ENCODE measurements around the gene DPF3.

DPF3 gene

GRCh38 chr14:72686101-72686500 is 207.8 kb downstream of the DPF3 start:
- Histone ChIP-seq H3K4me1 (ENCODE audit: control insufficient read depth, insufficient read depth, low read length) (0 out of 2 replicates have a peak, but pooled peaks cover 1% of the 10 kb centered on the region), H3K9me3 (ENCODE audit: control insufficient read depth, insufficient read depth, low read length) (no peaks in the 10 kb centered on the region), H3K36me3 (ENCODE audit: control insufficient read depth, insufficient read depth, low read length) (no peaks in the 10 kb centered on the region), H3K27me3 (ENCODE audit: control insufficient read depth, insufficient read depth, low read length) (no peaks in the 10 kb centered on the region), H3K27ac (ENCODE audit: low read length) (no peak overlapping the region), H3K4me3 (ENCODE audit: low read length) (no peak overlapping the region; the same call in 1 of the 2 replicates)
- no CpG with 5 or more reads among the region's 1 CpG for WGBS (ENCODE audit: insufficient coverage, insufficient read length)
- DNase-seq (ENCODE audit: low read depth, low spot score), result no peak

GRCh38 chr14:72685456-72685855 is 208.4 kb downstream of the DPF3 start:
- H3K4me3 ChIP-seq (ENCODE audit: low read length), result no peak overlapping the region
- no peaks in the 10 kb centered on the region for H3K27me3 ChIP-seq (ENCODE audit: control insufficient read depth, insufficient read depth, low read length)
- DNase-seq (ENCODE audit: low read depth, low spot score), result no peak
- no peak overlapping the region for H3K27ac ChIP-seq (ENCODE audit: low read length)
- H3K36me3 ChIP-seq (ENCODE audit: control insufficient read depth, insufficient read depth, low read length), result no peaks in the 10 kb centered on the region
- H3K4me1 ChIP-seq (ENCODE audit: control insufficient read depth, insufficient read depth, low read length), result 0 out of 2 replicates have a peak, but pooled peaks cover 1% of the 10 kb centered on the region
- WGBS (ENCODE audit: insufficient coverage, insufficient read length), result no CpG with 5 or more reads among the region's 3 CpGs
- H3K9me3 ChIP-seq (ENCODE audit: control insufficient read depth, insufficient read depth, low read length), result no peaks in the 10 kb centered on the region

GRCh38 chr14:72683787-72684186 is 210.1 kb downstream of the DPF3 start:
- no CpG with 5 or more reads among the region's 4 CpGs for WGBS (ENCODE audit: insufficient coverage, insufficient read length)
- Histone ChIP-seq H3K4me3 (ENCODE audit: low read length) (no peak overlapping the region), H3K27me3 (ENCODE audit: control insufficient read depth, insufficient read depth, low read length) (no peaks in the 10 kb centered on the region), H3K27ac (ENCODE audit: low read length) (no peak overlapping the region), H3K4me1 (ENCODE audit: control insufficient read depth, insufficient read depth, low read length) (peaks cover 1% of the 10 kb centered on the region; the same call in 1 of the 2 replicates), H3K9me3 (ENCODE audit: control insufficient read depth, insufficient read depth, low read length) (no peaks in the 10 kb centered on the region), H3K36me3 (ENCODE audit: control insufficient read depth, insufficient read depth, low read length) (no peaks in the 10 kb centered on the region)
- no peak for DNase-seq (ENCODE audit: low read depth, low spot score)

GRCh38 chr14:72682188-72682587 is 211.7 kb downstream of the DPF3 start:
- no peak for DNase-seq (ENCODE audit: low read depth, low spot score)
- no CpG with 5 or more reads among the region's 5 CpGs for WGBS (ENCODE audit: insufficient coverage, insufficient read length)

GRCh38 chr14:72680853-72681640 is 212.9 kb downstream of the DPF3 start:
- no peak for DNase-seq (ENCODE audit: low read depth, low spot score)
- H3K27ac ChIP-seq (ENCODE audit: low read length), result no peak overlapping the region
- H3K36me3 ChIP-seq (ENCODE audit: control insufficient read depth, insufficient read depth, low read length), result no peaks in the 10 kb centered on the region
- H3K9me3 ChIP-seq (ENCODE audit: control insufficient read depth, insufficient read depth, low read length), result no peaks in the 10 kb centered on the region
- H3K4me3 ChIP-seq (ENCODE audit: low read length), result no peak overlapping the region
- no peaks in the 10 kb centered on the region for H3K27me3 ChIP-seq (ENCODE audit: control insufficient read depth, insufficient read depth, low read length)
- WGBS (ENCODE audit: insufficient coverage, insufficient read length), result no CpG with 5 or more reads among the region's 7 CpGs
- H3K4me1 ChIP-seq (ENCODE audit: control insufficient read depth, insufficient read depth, low read length), result peaks cover 1% of the 10 kb centered on the region; the same call in 1 of the 2 replicates

More at GRCh38 chr14:72682188-72682587, 211.7 kb downstream of the DPF3 start:
- Histone ChIP-seq H3K27ac (ENCODE audit: low read length) (no peak overlapping the region), H3K36me3 (ENCODE audit: control insufficient read depth, insufficient read depth, low read length) (no peaks in the 10 kb centered on the region), H3K4me1 (ENCODE audit: control insufficient read depth, insufficient read depth, low read length) (peaks cover 1% of the 10 kb centered on the region; the same call in 1 of the 2 replicates), H3K4me3 (ENCODE audit: low read length) (no peak overlapping the region), H3K9me3 (ENCODE audit: control insufficient read depth, insufficient read depth, low read length) (no peaks in the 10 kb centered on the region), H3K27me3 (ENCODE audit: control insufficient read depth, insufficient read depth, low read length) (no peaks in the 10 kb centered on the region)

GRCh38 chr14:72679536-72680151 is 214.3 kb downstream of the DPF3 start:
- WGBS (ENCODE audit: insufficient coverage, insufficient read length), result no CpG with 5 or more reads among the region's 27 CpGs
- DNase-seq (ENCODE audit: low read depth, low spot score), result no peak
- no peaks in the 10 kb centered on the region for H3K36me3 ChIP-seq (ENCODE audit: control insufficient read depth, insufficient read depth, low read length)

GRCh38 chr14:72679141-72679535 is 214.8 kb downstream of the DPF3 start:
- Histone ChIP-seq H3K27me3 (ENCODE audit: control insufficient read depth, insufficient read depth, low read length) (no peaks in the 10 kb centered on the region), H3K9me3 (ENCODE audit: control insufficient read depth, insufficient read depth, low read length) (no peaks in the 10 kb centered on the region), H3K4me3 (ENCODE audit: low read length) (no peak overlapping the region), H3K27ac (ENCODE audit: low read length) (no peak overlapping the region), H3K4me1 (ENCODE audit: control insufficient read depth, insufficient read depth, low read length) (peaks cover 1% of the 10 kb centered on the region; the same call in 1 of the 2 replicates), H3K36me3 (ENCODE audit: control insufficient read depth, insufficient read depth, low read length) (no peaks in the 10 kb centered on the region)
- no peak for DNase-seq (ENCODE audit: low read depth, low spot score)
- WGBS (ENCODE audit: insufficient coverage, insufficient read length), result no CpG with 5 or more reads among the region's 14 CpGs

More at GRCh38 chr14:72679536-72680151, 214.3 kb downstream of the DPF3 start:
- Histone ChIP-seq H3K9me3 (ENCODE audit: control insufficient read depth, insufficient read depth, low read length) (no peaks in the 10 kb centered on the region), H3K4me1 (ENCODE audit: control insufficient read depth, insufficient read depth, low read length) (peaks cover 1% of the 10 kb centered on the region; the same call in 1 of the 2 replicates), H3K27me3 (ENCODE audit: control insufficient read depth, insufficient read depth, low read length) (no peaks in the 10 kb centered on the region), H3K4me3 (ENCODE audit: low read length) (no peak overlapping the region), H3K27ac (ENCODE audit: low read length) (no peak overlapping the region)

- no CpG with 5 or more reads among the region's 5 CpGs for WGBS (ENCODE audit: insufficient coverage, insufficient read length)
- H3K4me1 ChIP-seq (ENCODE audit: control insufficient read depth, insufficient read depth, low read length), result peaks cover 1% of the 10 kb centered on the region; the same call in 1 of the 2 replicates
Observed at GRCh38 chr14:72678356-72678755, 215.5 kb downstream of the DPF3 start.

GRCh38 chr14:72677664-72678063 is 216.2 kb downstream of the DPF3 start:
- no peak overlapping the region for H3K4me3 ChIP-seq (ENCODE audit: low read length)
- no peaks in the 10 kb centered on the region for H3K27me3 ChIP-seq (ENCODE audit: control insufficient read depth, insufficient read depth, low read length)
- no peak overlapping the region for H3K27ac ChIP-seq (ENCODE audit: low read length)
- DNase-seq (ENCODE audit: low read depth, low spot score), result no peak
- H3K9me3 ChIP-seq (ENCODE audit: control insufficient read depth, insufficient read depth, low read length), result no peaks in the 10 kb centered on the region
- no peaks in the 10 kb centered on the region for H3K36me3 ChIP-seq (ENCODE audit: control insufficient read depth, insufficient read depth, low read length)
- peaks cover 1% of the 10 kb centered on the region; the same call in 1 of the 2 replicates for H3K4me1 ChIP-seq (ENCODE audit: control insufficient read depth, insufficient read depth, low read length)
- WGBS (ENCODE audit: insufficient coverage, insufficient read length), result no CpG with 5 or more reads among the region's 4 CpGs

More at GRCh38 chr14:72678356-72678755, 215.5 kb downstream of the DPF3 start:
- H3K27me3 ChIP-seq (ENCODE audit: control insufficient read depth, insufficient read depth, low read length), result no peaks in the 10 kb centered on the region
- H3K4me3 ChIP-seq (ENCODE audit: low read length), result no peak overlapping the region
- H3K36me3 ChIP-seq (ENCODE audit: control insufficient read depth, insufficient read depth, low read length), result no peaks in the 10 kb centered on the region
- H3K9me3 ChIP-seq (ENCODE audit: control insufficient read depth, insufficient read depth, low read length), result no peaks in the 10 kb centered on the region
- DNase-seq (ENCODE audit: low read depth, low spot score), result no peak
- H3K27ac ChIP-seq (ENCODE audit: low read length), result no peak overlapping the region

GRCh38 chr14:72675126-72675525 is 218.8 kb downstream of the DPF3 start:
- peaks cover 2% of the 10 kb centered on the region for H3K4me1 ChIP-seq (ENCODE audit: control insufficient read depth, insufficient read depth, low read length)
- no CpG with 5 or more reads among the region's 3 CpGs for WGBS (ENCODE audit: insufficient coverage, insufficient read length)
- no peak overlapping the region for H3K27ac ChIP-seq (ENCODE audit: low read length)
- H3K36me3 ChIP-seq (ENCODE audit: control insufficient read depth, insufficient read depth, low read length), result no peaks in the 10 kb centered on the region
- no peaks in the 10 kb centered on the region for H3K27me3 ChIP-seq (ENCODE audit: control insufficient read depth, insufficient read depth, low read length)
- no peaks in the 10 kb centered on the region for H3K9me3 ChIP-seq (ENCODE audit: control insufficient read depth, insufficient read depth, low read length)
- no peak overlapping the region for H3K4me3 ChIP-seq (ENCODE audit: low read length)
- DNase-seq (ENCODE audit: low read depth, low spot score), result no peak
